Pericardium fibroblast (primary cell): ENCODE data around the gene PCTP. TPM values are rescaled to one million over a fixed set of nuclear protein-coding genes. Genes with fewer than 3 reads are reported as not detected.

Experiments
- total RNA-seq: library from RNA; depleted of rRNA; stranded (reverse); fragments of >200 nt; gene quantifications from 2 replicates; pipeline ENCODE4 v1.2.3, GENCODE V29; 2015

PCTP gene
- 6.5 and 17.4 TPM in 2 replicates for total RNA-seq

GRCh38 chr17:55750750-55751657, at the start of gene PCTP:
PCTP (plus strand) TSS chr17:55751051; CDS start chr17:55751104, 53 bp downstream.

GRCh38 chr17:55722742-55723487, 27.9 kb upstream of the PCTP start, which contains the start of gene TMEM100:
TMEM100 (minus strand) TSS chr17:55722864; CDS start chr17:55721070, 1,794 bp downstream.

Other genes with a start within 250 kb of the PCTP start
- gene SMIM36, start 239.6 kb upstream of the PCTP start, total RNA-seq = not detected in 2 replicates
- gene TMEM100, start 28.2 kb upstream of the PCTP start, total RNA-seq = 1.8 and 7.6 TPM in 2 replicates